BLaER1 treated with 17β-estradiol and CSF1 and Interleukin-3, amounts not matched to agents 10 nM and 100 nM (cell line): ENCODE results near the gene CDON.
"Not testable (repeated sequence)": the region's sequence is repeated elsewhere in the genome, so short reads cannot be mapped to it uniquely, and the experiment has no call there.

Experiments used
- H3K27ac ChIP-seq, 11 experiments: shearing (Covaris generic); formaldehyde crosslinking; 2 replicates each; pipeline ENCODE4 v1.8.1; 2022
- H3K27me3 ChIP-seq, 11 experiments: shearing (Covaris generic); formaldehyde crosslinking; 2 replicates each; pipeline ENCODE4 v1.8.1; 2022
- H3K36me3 ChIP-seq, 11 experiments: shearing (Covaris generic); formaldehyde crosslinking; 2 replicates each; pipeline ENCODE4 v1.8.1; 2022
- H3K4me1 ChIP-seq, 10 experiments: shearing (Covaris generic); formaldehyde crosslinking; 2 replicates each; pipeline ENCODE4 v1.8.1; 2022
- H3K4me2 ChIP-seq, 11 experiments: shearing (Covaris generic); formaldehyde crosslinking; 2 replicates each; pipeline ENCODE4 v1.8.1; 2022
- H3K4me3 ChIP-seq, 10 experiments: shearing (Covaris generic); formaldehyde crosslinking; 2 replicates each; pipeline ENCODE4 v1.8.1; 2022
- H3K9ac ChIP-seq, 11 experiments: shearing (Covaris generic); formaldehyde crosslinking; 2 replicates each; pipeline ENCODE4 v1.8.1; 2022
- H3K9me3 ChIP-seq, 11 experiments: shearing (Covaris generic); formaldehyde crosslinking; replicated peaks in 1 of 11; 2 replicates each; pipeline ENCODE4 v1.8.1; 2022
- H4K20me1 ChIP-seq, 11 experiments: shearing (Covaris generic); formaldehyde crosslinking; 2 replicates each; pipeline ENCODE4 v1.8.1; 2022
- Cebpa-rat ChIP-seq, 11 experiments: shearing (Covaris generic); IDR thresholded peaks; 2 replicates each; pipeline ENCODE4 v1.8.1; 2022

CDON gene

GRCh38 chr11:125992893-125993292 lies 69.8 kb downstream of the CDON start:
- Histone ChIP-seq H3K36me3 (no peaks in the 10 kb centered on the region), H3K27ac (no peak overlapping the region), H3K4me2 (no peak overlapping the region), H3K9me3 (no peaks in the 10 kb centered on the region), H3K4me3 (no peak overlapping the region), H4K20me1 (no peaks in the 10 kb centered on the region), H3K9ac (no peak overlapping the region), H3K27me3 (no peaks in the 10 kb centered on the region), H3K4me1 (no peaks in the 10 kb centered on the region)
- TF ChIP-seq Cebpa-rat (IDR thresholded peaks at IDR 0.05): no peak

GRCh38 chr11:125990244-125990643 lies 72.4 kb downstream of the CDON start:
- H3K36me3 ChIP-seq: no peaks in the 10 kb centered on the region
- no peak overlapping the region for H3K27ac ChIP-seq
- H3K9ac ChIP-seq: no peak overlapping the region

GRCh38 chr11:125987066-125987641 lies 75.5 kb downstream of the CDON start:
- no peak overlapping the region for H3K9ac ChIP-seq
- no peaks in the 10 kb centered on the region for H4K20me1 ChIP-seq
- no peak for TF ChIP-seq Cebpa-rat (IDR thresholded peaks at IDR 0.05)
- peaks cover 0 to 13% (median 4%) of the 10 kb centered on the region in 11 experiments; a peak in 6 of 22 replicates for H3K9me3 ChIP-seq
- no peak overlapping the region for H3K27ac ChIP-seq
- no peak overlapping the region for H3K4me3 ChIP-seq
- H3K4me1 ChIP-seq: peaks cover 7 to 13% (median 11%) of the 10 kb centered on the region in 10 experiments
- no peaks in the 10 kb centered on the region for H3K36me3 ChIP-seq
- no peaks in the 10 kb centered on the region for H3K27me3 ChIP-seq
- H3K4me2 ChIP-seq: no peak overlapping the region

More at GRCh38 chr11:125990244-125990643, 72.4 kb downstream of the CDON start:
- TF ChIP-seq Cebpa-rat (IDR thresholded peaks at IDR 0.05): no peak
- Histone ChIP-seq H3K9me3 (peaks cover 0 to 9% (median 3%) of the 10 kb centered on the region in 11 experiments; a peak in 6 of 22 replicates), H3K27me3 (no peaks in the 10 kb centered on the region), H3K4me1 (no peaks in the 10 kb centered on the region), H3K4me3 (no peak overlapping the region), H3K4me2 (no peak overlapping the region), H4K20me1 (no peaks in the 10 kb centered on the region)

GRCh38 chr11:125985956-125986355 lies 76.7 kb downstream of the CDON start:
- H3K4me2 ChIP-seq, H3K9ac ChIP-seq, H3K4me3 ChIP-seq, H3K27ac ChIP-seq, H4K20me1 ChIP-seq, H3K27me3 ChIP-seq, H3K36me3 ChIP-seq: not testable (repeated sequence)
- Histone ChIP-seq H3K9me3 (peaks cover 0 to 13% (median 4%) of the 10 kb centered on the region in 11 experiments; a peak in 6 of 22 replicates), H3K4me1 (peaks cover 7 to 13% (median 11%) of the 10 kb centered on the region in 10 experiments)

GRCh38 chr11:125982348-125982730 lies 80.3 kb downstream of the CDON start:
- Histone ChIP-seq H3K27me3 (no peaks in the 10 kb centered on the region), H3K27ac (no peak overlapping the region), H3K9ac (no peak overlapping the region), H3K36me3 (no peaks in the 10 kb centered on the region), H3K4me2 (peak overlapping the region in 6 of 11 experiments; percentile 19 to 45 (median 38); a peak in 6 of 22 replicates), H4K20me1 (no peaks in the 10 kb centered on the region), H3K4me1 (peaks cover 7 to 14% (median 12%) of the 10 kb centered on the region in 10 experiments), H3K9me3 (peaks cover 0 to 13% (median 4%) of the 10 kb centered on the region in 11 experiments; a peak in 6 of 22 replicates), H3K4me3 (no peak overlapping the region)
- no peak for TF ChIP-seq Cebpa-rat (IDR thresholded peaks at IDR 0.05)

GRCh38 chr11:125980436-125980835 lies 82.2 kb downstream of the CDON start:
- no peaks in the 10 kb centered on the region for H3K27me3 ChIP-seq
- no peak for TF ChIP-seq Cebpa-rat (IDR thresholded peaks at IDR 0.05)
- H3K4me2 ChIP-seq: 0 out of 22 replicates have a peak overlapping the region, but pooled peaks of 1 of the 11 experiments have one; percentile 4
- H3K36me3 ChIP-seq: no peaks in the 10 kb centered on the region
- H3K27ac ChIP-seq: no peak overlapping the region
- peaks cover 0 to 6% (median 1%) of the 10 kb centered on the region in 11 experiments; a peak in 5 of 22 replicates for H3K9me3 ChIP-seq
- H3K9ac ChIP-seq: no peak overlapping the region
- H3K4me3 ChIP-seq: no peak overlapping the region
- no peaks in the 10 kb centered on the region for H4K20me1 ChIP-seq
- peaks cover 7 to 14% (median 12%) of the 10 kb centered on the region in 10 experiments for H3K4me1 ChIP-seq

GRCh38 chr11:125979511-125979910 lies 83.2 kb downstream of the CDON start:
- no peaks in the 10 kb centered on the region for H3K27me3 ChIP-seq
- no peak overlapping the region for H3K4me3 ChIP-seq
- H4K20me1 ChIP-seq: no peaks in the 10 kb centered on the region
- no peaks in the 10 kb centered on the region for H3K36me3 ChIP-seq
- H3K9ac ChIP-seq: no peak overlapping the region
- no peak overlapping the region for H3K27ac ChIP-seq
- peaks cover 7 to 14% (median 12%) of the 10 kb centered on the region in 10 experiments for H3K4me1 ChIP-seq
- H3K4me2 ChIP-seq: no peak overlapping the region
- no peak for TF ChIP-seq Cebpa-rat (IDR thresholded peaks at IDR 0.05)
- H3K9me3 ChIP-seq: no peaks in the 10 kb centered on the region

GRCh38 chr11:125978778-125979407 lies 83.8 kb downstream of the CDON start:
- no peaks in the 10 kb centered on the region for H4K20me1 ChIP-seq
- H3K9me3 ChIP-seq: no peaks in the 10 kb centered on the region
- no peak overlapping the region for H3K4me3 ChIP-seq
- H3K4me2 ChIP-seq: no peak overlapping the region
- no peak for TF ChIP-seq Cebpa-rat (IDR thresholded peaks at IDR 0.05)
- peaks cover 7 to 14% (median 12%) of the 10 kb centered on the region in 10 experiments for H3K4me1 ChIP-seq
- H3K36me3 ChIP-seq: no peaks in the 10 kb centered on the region
- no peak overlapping the region for H3K9ac ChIP-seq
- H3K27me3 ChIP-seq: no peaks in the 10 kb centered on the region
- H3K27ac ChIP-seq: no peak overlapping the region

- Histone ChIP-seq H3K36me3 (no peaks in the 10 kb centered on the region), H3K4me3 (no peak overlapping the region), H3K27ac (no peak overlapping the region), H3K9me3 (no peaks in the 10 kb centered on the region), H3K27me3 (no peaks in the 10 kb centered on the region), H3K4me2 (no peak overlapping the region), H3K4me1 (peaks cover 6 to 13% (median 9%) of the 10 kb centered on the region in 10 experiments), H3K9ac (no peak overlapping the region), H4K20me1 (no peaks in the 10 kb centered on the region)
- TF ChIP-seq Cebpa-rat (IDR thresholded peaks at IDR 0.05): no peak
Measured at GRCh38 chr11:125978181-125978716, 84.4 kb downstream of the CDON start.
